Tibial nerve (tissue), 4 donors: ENCODE data around the gene CAPN11. TPM values are rescaled to one million over a fixed set of nuclear protein-coding genes. Genes with fewer than 3 reads are reported as not detected.

Experiments
- DNase-seq, 2 donors: peaks; one replicate each; pipeline ENCODE4 v3.0.0-alpha.2; 2019; ENCODE audit warnings: low spot score in 2 of 2
- H3K27ac ChIP-seq, 4 donors: fragments of 200-600 bp; sonication (generic) in 3 of 4; one replicate each; pipeline ENCODE4 v1.5.1; 2017 to 2019; ENCODE audit warnings: mild to moderate bottlenecking in 1 of 4
- H3K27me3 ChIP-seq, 2 donors: fragments of 200-600 bp; sonication (generic) in 1 of 2; one replicate each; pipeline versions ENCODE4 v1.5.1 to v1.6.0; 2017 to 2019
- H3K36me3 ChIP-seq, 3 donors: fragments of 200-600 bp; sonication (generic); one replicate each; pipeline ENCODE4 v1.5.1; 2018 to 2019
- H3K4me1 ChIP-seq, 4 donors: fragments of 200-600 bp; sonication (generic) in 3 of 4; one replicate each; pipeline ENCODE4 v1.5.1; 2017 to 2019
- H3K4me3 ChIP-seq, 4 donors: fragments of 200-600 bp; sonication (generic) in 3 of 4; one replicate each; pipeline ENCODE4 v1.5.1; 2017 to 2019; ENCODE audit warnings: mild to moderate bottlenecking in 1 of 4, moderate library complexity in 1 of 4
- H3K9me3 ChIP-seq, 4 donors: fragments of 200-600 bp; sonication (generic) in 3 of 4; one replicate each; pipeline ENCODE4 v1.5.1; 2017 to 2019
- CTCF ChIP-seq, 5 experiments: fragments of 200-600 bp in 3 of 5; fragments of 450-650 bp in 2 of 5; sonication (generic) in 3 of 5; IDR thresholded peaks; one replicate each; pipeline ENCODE4 v1.5.1; 2016 to 2019; ENCODE audit warnings: antibody characterized with exemption in 5 of 5, mild to moderate bottlenecking in 3 of 5, moderate library complexity in 2 of 5
- EP300 ChIP-seq, 2 donors: sonication (generic); formaldehyde crosslinking; IDR thresholded peaks; one replicate each; pipeline ENCODE4 v1.6.1; 2017; ENCODE audit warnings: antibody characterized with exemption in 2 of 2, mild to moderate bottlenecking in 1 of 2
- POLR2A ChIP-seq, 2 donors: fragments of 450-650 bp; IDR thresholded peaks; one replicate each; pipeline ENCODE4 v1.6.1; 2017; ENCODE audit warnings: antibody characterized with exemption in 2 of 2, mild to moderate bottlenecking in 2 of 2, moderate library complexity in 2 of 2
- WGBS, 2 donors: methylation state at CpG; one replicate each; pipeline ENCODE4 v1.1.5; 2018; 5-methylcytosine and 5-hydroxymethylcytosine counted together
- total RNA-seq, 4 donors: library from RNA; depleted of rRNA; stranded (reverse); fragments of >200 nt; gene quantifications; one replicate each; pipeline ENCODE4 v1.1.0, GENCODE V29; 2016

CAPN11 gene
- total RNA-seq, 4 donors from 2014 or later: 0.21 to 6.5 (median 4.2) TPM

GRCh38 chr6:44221961-44222335, 63.3 kb downstream of the CAPN11 start:
- Histone ChIP-seq H3K27ac (peak overlapping the region; percentile 60 to 90 (median 82)), H3K9me3 (no peaks in the 10 kb centered on the region), H3K4me1 (peaks cover 0 to 93% (median 47%) of the 10 kb centered on the region in 4 donors), H3K4me3 (peak overlapping the region in 1 of 4 donors; percentile 75), H3K27me3 (no peaks in the 10 kb centered on the region), H3K36me3 (no peaks in the 10 kb centered on the region)
- no peak for TF ChIP-seq EP300 (IDR thresholded peaks at IDR 0.05)
- no peak for TF ChIP-seq CTCF (IDR thresholded peaks at IDR 0.05)
- DNase-seq: no peak
- WGBS, 2 donors: 45 to 47% methylated on average over 2 of the region's 2 CpGs

DNA sequence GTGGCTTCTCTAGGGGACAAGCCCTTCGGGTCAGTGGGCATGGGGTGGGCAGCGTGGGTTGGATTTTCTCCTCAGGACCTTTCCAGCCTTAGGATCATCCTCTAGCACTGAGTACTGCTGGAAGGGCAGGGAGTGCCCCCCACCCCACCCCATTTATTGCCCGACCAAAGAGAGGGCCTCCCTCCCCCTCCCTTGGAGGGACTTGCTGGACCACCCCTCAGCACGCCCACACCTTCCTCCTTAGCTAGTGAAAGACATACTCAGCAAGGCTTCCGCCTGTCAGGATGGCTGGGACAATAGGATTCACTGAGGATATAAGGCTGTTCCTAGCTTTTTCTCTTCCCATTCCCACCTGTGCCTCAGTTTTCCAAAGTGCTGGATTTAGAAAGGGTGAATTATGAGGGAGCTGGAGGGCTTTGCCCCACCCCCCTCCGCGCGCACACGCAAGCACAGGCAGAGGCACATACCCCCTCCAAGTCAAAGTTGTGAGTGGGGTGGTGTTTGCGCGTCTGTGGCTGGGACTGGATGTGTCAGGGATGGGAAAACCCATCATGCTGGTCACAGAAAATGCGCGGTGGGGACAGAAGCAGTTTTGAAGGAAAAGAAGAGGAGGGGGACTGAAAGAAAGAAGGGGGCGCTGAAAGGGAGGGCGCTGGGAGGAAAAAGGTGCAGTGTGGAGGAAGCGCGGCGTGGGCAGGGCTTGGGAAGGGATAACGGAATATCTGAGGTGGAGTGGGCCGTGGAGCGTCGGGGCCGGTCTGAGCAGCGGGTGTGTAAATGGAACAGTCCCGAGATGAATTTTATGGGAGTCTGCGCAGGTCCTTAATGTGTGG, 64.1 kb downstream of the CAPN11 start:
- 21 to 23% methylated on average over 26 of the region's 26 CpGs for WGBS, 2 donors
- Histone ChIP-seq H3K36me3 (no peaks in the 10 kb centered on the region), H3K27me3 (no peaks in the 10 kb centered on the region), H3K27ac (peak overlapping the region; percentile 60 to 90 (median 82)), H3K4me1 (peaks cover 0 to 93% (median 55%) of the 10 kb centered on the region in 4 donors), H3K4me3 (peak overlapping the region; percentile 24 to 78 (median 61)), H3K9me3 (no peaks in the 10 kb centered on the region)
- DNase-seq: no peak
- TF ChIP-seq POLR2A (IDR thresholded peaks at IDR 0.05) (no peak), EP300 (IDR thresholded peaks at IDR 0.05) (no peak), CTCF (IDR thresholded peaks at IDR 0.05) (no peak)

GRCh38 chr6:44223319-44224028, 64.9 kb downstream of the CAPN11 start, which contains the start of gene SLC29A1:
Gene SLC29A1, plus strand, starts transcription at chr6:44223595. Its CDS starts 3,719 bp downstream, at chr6:44227314.
- Histone ChIP-seq H3K9me3 (no peaks in the 10 kb centered on the region), H3K27ac (peak within 1 kb of the TSS; percentile 60 to 90 (median 82)), H3K36me3 (no peaks in the 10 kb centered on the region), H3K4me3 (peak within 1 kb of the TSS; percentile 44 to 78 (median 61)), H3K27me3 (no peaks in the 10 kb centered on the region), H3K4me1 (peaks cover 0 to 93% (median 51%) of the 10 kb centered on the region in 4 donors)
- peak; percentile 71 to 76 for DNase-seq
- TF ChIP-seq EP300 (IDR thresholded peaks at IDR 0.05) (peak in 1 of 2 donors; percentile 42), POLR2A (IDR thresholded peaks at IDR 0.05) (peak in 1 of 2 donors; percentile 30), CTCF (IDR thresholded peaks at IDR 0.05) (peak in 4 of 5 experiments; percentile 7 to 32 (median 14))
- WGBS, 2 donors: 1% methylated on average over 30 to 36 of the region's 73 CpGs

DNA sequence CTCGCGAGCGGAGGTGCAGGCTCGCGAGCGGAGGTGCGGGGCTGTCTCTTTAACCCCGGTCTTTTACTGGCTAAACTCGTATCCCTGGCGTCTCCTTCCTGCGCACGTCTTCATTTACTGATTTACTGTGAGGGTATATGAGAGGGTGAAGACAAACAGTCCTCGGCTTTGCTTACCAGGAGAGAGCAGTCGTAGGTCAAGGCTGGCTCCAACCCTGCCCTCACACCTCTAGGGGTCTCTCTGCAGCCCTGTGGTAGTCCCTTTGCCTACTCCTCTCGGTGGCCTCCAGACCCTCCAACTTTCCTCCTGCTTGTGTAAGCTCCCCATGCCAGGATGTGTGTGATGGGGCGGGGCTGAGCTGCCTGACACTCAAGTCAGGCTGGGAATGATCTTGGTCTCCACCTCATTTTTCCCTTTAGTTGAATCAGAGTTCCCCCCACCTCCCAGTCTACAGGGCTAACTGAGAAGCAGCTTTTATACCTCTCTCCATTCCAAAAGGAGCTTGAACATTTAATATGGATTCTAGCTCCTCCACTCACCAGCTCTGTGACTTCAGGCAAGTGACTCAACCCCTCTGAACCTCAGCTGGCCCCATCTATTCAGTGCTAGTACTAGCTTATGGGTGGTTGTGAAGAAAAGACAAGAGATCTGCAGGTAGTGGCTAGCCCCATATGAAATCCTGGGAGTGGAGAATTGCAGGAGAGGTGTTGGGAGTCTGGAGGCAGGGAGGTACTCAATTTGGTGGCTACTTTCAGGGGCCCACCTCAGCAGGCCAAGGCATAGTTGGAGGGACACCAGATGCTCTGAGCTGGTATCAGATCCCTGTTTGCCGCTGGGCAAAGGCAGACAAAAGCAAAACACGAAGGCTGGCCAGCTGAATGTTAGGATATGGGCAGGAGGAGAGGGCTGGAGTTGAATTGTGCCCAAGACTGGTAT, 65.7 kb downstream of the CAPN11 start:
- H3K27me3 ChIP-seq: no peaks in the 10 kb centered on the region
- 16 to 26% methylated on average over 6 to 13 of the region's 18 CpGs for WGBS, 2 donors
- peaks cover 0 to 93% (median 51%) of the 10 kb centered on the region in 4 donors for H3K4me1 ChIP-seq
- no peak for DNase-seq
- no peak for TF ChIP-seq EP300 (IDR thresholded peaks at IDR 0.05)
- TF ChIP-seq CTCF (IDR thresholded peaks at IDR 0.05): peak in 1 of 5 experiments; percentile 2
- no peak for TF ChIP-seq POLR2A (IDR thresholded peaks at IDR 0.05)
- H3K4me3 ChIP-seq: peak overlapping the region; percentile 44 to 78 (median 61)
- peaks cover 0 to under 1% (median 0%) of the 10 kb centered on the region in 3 donors for H3K36me3 ChIP-seq
- H3K27ac ChIP-seq: peak overlapping the region in 3 of 4 donors; percentile 76 to 90 (median 88)
- no peaks in the 10 kb centered on the region for H3K9me3 ChIP-seq
